Cardiac muscle cell (in vitro differentiated cells and primary cell): ENCODE results near the gene B9D2. TPM values are rescaled to one million over a fixed set of nuclear protein-coding genes. Genes with fewer than 3 reads are reported as not detected.

ENCODE experiments used
- DNase-seq, 2 donors: peaks; one replicate each; pipeline versions ENCODE4 v3.0.0 to v3.0.0-alpha.2; 2010 to 2017; ENCODE audit warnings: low read depth in 1 of 2, low spot score in 1 of 2
- H3K27ac ChIP-seq: fragments of 200-600 bp; sonication (generic); 2 replicates; pipeline ENCODE4 v1.5.1; 2016
- H3K27me3 ChIP-seq: fragments of 200-600 bp; sonication (generic); 2 replicates; pipeline ENCODE4 v1.6.0; 2016; ENCODE audit warnings: control low read depth
- H3K36me3 ChIP-seq: fragments of 200-600 bp; sonication (generic); 2 replicates; pipeline ENCODE4 v1.5.1; 2016; ENCODE audit warnings: control low read depth
- H3K4me1 ChIP-seq: fragments of 200-600 bp; sonication (generic); 2 replicates; pipeline ENCODE4 v1.8.1; 2017; ENCODE audit warnings: low read depth, mild to moderate bottlenecking, mixed run types
- H3K4me3 ChIP-seq: fragments of 200-600 bp; sonication (generic); 2 replicates; pipeline ENCODE4 v1.5.1; 2016; ENCODE audit warnings: mild to moderate bottlenecking
- H3K9me3 ChIP-seq: fragments of 200-600 bp; sonication (generic); 2 replicates; pipeline ENCODE4 v1.5.1; 2017; ENCODE audit warnings: low read depth, mild to moderate bottlenecking, control low read depth
- CTCF ChIP-seq: IDR thresholded peaks from 2 replicates; pipeline ENCODE4 v1.5.1; 2012; ENCODE audit warnings: low read depth, mild to moderate bottlenecking, low read length
- polyA plus RNA-seq: library from polyadenylated mRNA; unstranded; fragments of >200 nt; fragmentation: Nextera tagmentation; extraction: Ambion mirVana; gene quantifications from 2 replicates; pipeline ENCODE4 v1.2.1, GENCODE V29; 2016
- total RNA-seq: library from RNA; depleted of rRNA; stranded (reverse); fragments of >200 nt; gene quantifications from 2 replicates; pipeline ENCODE4 v1.2.3, GENCODE V29; 2016

The B9D2 gene
- total and polyA plus RNA-seq, 2 experiments from 2014 or later = 5.3 to 10.8 TPM

GRCh38 chr19:41330946-41331678, 32.8 kb downstream of the B9D2 start:
- peaks cover 6% of the 10 kb centered on the region for H3K4me1 ChIP-seq
- no peak overlapping the region for H3K27ac ChIP-seq
- no peaks in the 10 kb centered on the region for H3K9me3 ChIP-seq
- no peak for TF ChIP-seq CTCF
- no peak overlapping the region for H3K4me3 ChIP-seq
- DNase-seq = no peak
- no peaks in the 10 kb centered on the region for H3K27me3 ChIP-seq
- no peaks in the 10 kb centered on the region for H3K36me3 ChIP-seq

GRCh38 chr19:41330481-41330880, 33.5 kb downstream of the B9D2 start:
- TF ChIP-seq CTCF = no peak
- no peak overlapping the region for H3K27ac ChIP-seq
- no peaks in the 10 kb centered on the region for H3K36me3 ChIP-seq
- peaks cover 12% of the 10 kb centered on the region for H3K4me1 ChIP-seq
- H3K9me3 ChIP-seq = no peaks in the 10 kb centered on the region
- H3K4me3 ChIP-seq = no peak overlapping the region
- no peaks in the 10 kb centered on the region for H3K27me3 ChIP-seq
- no peak for DNase-seq

DNA sequence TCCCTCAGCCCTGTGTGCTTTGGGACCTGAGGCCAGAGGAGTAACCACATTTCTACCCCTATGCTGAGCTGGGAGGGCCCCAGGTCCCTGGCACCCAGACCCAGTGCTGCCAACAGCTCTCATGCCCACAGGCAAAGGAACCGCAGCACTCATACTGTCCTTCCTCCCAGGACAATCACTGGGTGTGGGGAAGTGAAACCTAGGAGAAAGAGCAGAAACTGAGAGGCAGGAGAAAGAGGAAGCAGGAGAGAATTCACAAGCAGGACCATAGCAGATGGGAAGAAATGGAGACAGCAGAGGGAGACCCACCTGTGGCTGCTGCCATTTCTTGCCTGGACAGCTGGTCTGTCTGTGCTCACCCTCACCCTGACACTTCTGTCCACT, 35.1 kb downstream of the B9D2 start:
- TF ChIP-seq CTCF = no peak
- Histone ChIP-seq H3K4me3 (no peak overlapping the region), H3K4me1 (peaks cover 26% of the 10 kb centered on the region), H3K36me3 (no peaks in the 10 kb centered on the region), H3K27ac (no peak overlapping the region), H3K9me3 (no peaks in the 10 kb centered on the region), H3K27me3 (no peaks in the 10 kb centered on the region)
- no peak for DNase-seq

- H3K4me3 ChIP-seq = no peak overlapping the region
- H3K27ac ChIP-seq = no peak overlapping the region
- no peak for DNase-seq
- no peaks in the 10 kb centered on the region for H3K27me3 ChIP-seq
- peaks cover 31% of the 10 kb centered on the region for H3K4me1 ChIP-seq
- H3K9me3 ChIP-seq = no peaks in the 10 kb centered on the region
- no peaks in the 10 kb centered on the region for H3K36me3 ChIP-seq
- TF ChIP-seq CTCF = no peak
Observed at GRCh38 chr19:41328157-41328841, 35.6 kb downstream of the B9D2 start.

GRCh38 chr19:41327576-41328156, 36.3 kb downstream of the B9D2 start:
- TF ChIP-seq CTCF = no peak
- Histone ChIP-seq H3K27ac (no peak overlapping the region), H3K4me3 (no peak overlapping the region), H3K9me3 (no peaks in the 10 kb centered on the region), H3K4me1 (peaks cover 37% of the 10 kb centered on the region), H3K27me3 (no peaks in the 10 kb centered on the region), H3K36me3 (no peaks in the 10 kb centered on the region)
- DNase-seq = peak in 1 of 2 donors; percentile 51
